ENCODE results near the gene IPPK. TPM values are rescaled to one million over a fixed set of nuclear protein-coding genes. Genes with fewer than 3 reads are reported as not detected.

Gene IPPK
- total RNA-seq, 2 experiments from 2014 or later, result 12.5 to 15.8 TPM

GRCh38 chr9:92612292-92612691, 57.6 kb downstream of the IPPK start:
- Mint-ChIP-seq H3K27me3 (no peaks in the 10 kb centered on the region), H3K27ac (peak overlapping the region; percentile 1), H3K36me3 (ENCODE audit: low read depth) (peaks cover 21% of the 10 kb centered on the region), H3K9me3 (no peaks in the 10 kb centered on the region), H3K4me1 (ENCODE audit: low read depth) (no peaks in the 10 kb centered on the region), H3K4me3 (no peak overlapping the region)
- CTCF ChIA-PET, result no interaction called here
- DNase-seq (no peak), ATAC-seq (no peak)
- no peak for TF ChIP-seq CTCF (IDR thresholded peaks at IDR 0.05)
- POLR2A ChIA-PET, result interaction anchor here (1.2 kb wide), 1 partner anchor 269 kb away, joined by 3 read pairs; no protein-coding TSS in a partner anchor
- intact Hi-C loops (cut with micrococcal nuclease), result no loop called here

- Mint-ChIP-seq H3K27ac (peak overlapping the region; percentile 1), H3K36me3 (ENCODE audit: low read depth) (peaks cover 21% of the 10 kb centered on the region), H3K27me3 (no peaks in the 10 kb centered on the region), H3K4me3 (no peak overlapping the region), H3K9me3 (no peaks in the 10 kb centered on the region), H3K4me1 (ENCODE audit: low read depth) (no peaks in the 10 kb centered on the region)
- DNase-seq (no peak), ATAC-seq (no peak)
- TF ChIP-seq CTCF (IDR thresholded peaks at IDR 0.05), result no peak
- intact Hi-C loops (cut with micrococcal nuclease), result no loop called here
- CTCF ChIA-PET, result no interaction called here
- POLR2A ChIA-PET, result no interaction called here
Measured at GRCh38 chr9:92611621-92612285, 58.2 kb downstream of the IPPK start.

GRCh38 chr9:92610470-92611420, 59.2 kb downstream of the IPPK start:
- CTCF ChIA-PET, result no interaction called here
- H3K27me3 Mint-ChIP-seq, result no peaks in the 10 kb centered on the region

GRCh38 chr9:92608909-92609445, 61.0 kb downstream of the IPPK start:
- ChIA-PET CTCF (no interaction called here), POLR2A (interaction anchor here (1.1 kb wide), 1 partner anchor 11 kb away, joined by 3 read pairs; no protein-coding TSS in a partner anchor)
- Mint-ChIP-seq H3K27ac (no peak overlapping the region), H3K4me3 (no peak overlapping the region), H3K9me3 (no peaks in the 10 kb centered on the region), H3K4me1 (ENCODE audit: low read depth) (no peaks in the 10 kb centered on the region), H3K36me3 (ENCODE audit: low read depth) (peaks cover 16% of the 10 kb centered on the region), H3K27me3 (no peaks in the 10 kb centered on the region)
- DNase-seq (no peak), ATAC-seq (no peak)
- TF ChIP-seq CTCF (IDR thresholded peaks at IDR 0.05), result no peak
- intact Hi-C loops (cut with micrococcal nuclease), result no loop called here

More at GRCh38 chr9:92610470-92611420, 59.2 kb downstream of the IPPK start:
- Mint-ChIP-seq H3K36me3 (ENCODE audit: low read depth) (peaks cover 21% of the 10 kb centered on the region), H3K4me1 (ENCODE audit: low read depth) (no peaks in the 10 kb centered on the region), H3K4me3 (no peak overlapping the region), H3K9me3 (no peaks in the 10 kb centered on the region), H3K27ac (no peak overlapping the region)
- POLR2A ChIA-PET, result no interaction called here
- intact Hi-C loops (cut with micrococcal nuclease), result no loop called here
- no peak for DNase-seq
- TF ChIP-seq CTCF (IDR thresholded peaks at IDR 0.05), result no peak
- no peak for ATAC-seq

All from activated CD8-positive, alpha-beta T cell treated with anti-CD3 and anti-CD28 coated beads for 36 hours (primary cell).